GM18867 (cell line): ENCODE data around the gene DEFB118.
"Not testable (repeated sequence)": the region's sequence is repeated elsewhere in the genome, so short reads cannot be mapped to it uniquely, and the experiment has no call there.

Experiments used
- ATAC-seq: cut with Tn5 transposase; IDR thresholded peaks from one replicate; pipeline ENCODE4 v1.9.1; 2021; ENCODE audit warnings: mild to moderate bottlenecking, moderate library complexity; ENCODE audit not compliant: unreplicated experiment

Gene DEFB118, protein sequence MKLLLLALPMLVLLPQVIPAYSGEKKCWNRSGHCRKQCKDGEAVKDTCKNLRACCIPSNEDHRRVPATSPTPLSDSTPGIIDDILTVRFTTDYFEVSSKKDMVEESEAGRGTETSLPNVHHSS

DNA sequence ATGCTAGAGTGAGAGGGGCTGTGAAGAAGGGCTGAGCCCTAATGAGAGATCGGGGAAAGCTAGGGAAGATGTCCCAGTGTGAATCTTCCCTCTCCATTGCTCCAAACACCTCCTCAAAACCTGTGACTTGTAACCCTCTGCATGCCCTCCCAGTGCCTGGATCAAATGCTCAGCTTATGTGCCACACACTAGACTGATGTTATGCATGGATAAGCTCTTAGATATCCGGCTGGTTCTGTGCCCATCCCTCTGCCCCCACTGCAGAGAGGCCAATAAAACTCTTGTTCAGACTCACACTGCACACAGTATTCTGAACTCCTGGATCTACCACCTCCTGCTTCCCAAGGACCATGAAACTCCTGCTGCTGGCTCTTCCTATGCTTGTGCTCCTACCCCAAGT, at the start of gene DEFB118:
Gene DEFB118 (plus strand): TSS at position 301 of the 400 bp plus-strand sequence. CDS start 50 bp downstream, at position 351.
- no peak for ATAC-seq

DNA sequence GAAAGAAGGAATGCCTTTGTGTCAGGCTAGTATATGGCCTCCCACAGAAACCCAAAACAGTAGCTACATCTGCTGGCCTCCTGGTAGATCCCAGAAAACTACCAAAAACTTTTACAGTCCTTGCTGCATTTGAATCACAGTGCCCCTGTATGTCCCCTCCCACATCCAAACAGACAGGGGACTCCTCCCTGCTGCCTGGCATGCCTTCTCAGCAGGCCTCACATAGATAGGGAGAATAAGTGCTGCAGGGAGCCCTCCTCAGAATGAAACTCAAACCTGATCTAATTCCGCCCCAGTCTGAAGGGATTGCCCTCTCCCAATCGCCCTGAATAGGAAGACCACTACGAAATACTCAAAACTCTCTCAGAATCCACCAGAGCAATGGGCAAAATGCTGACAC, 45.9 kb upstream of the DEFB118 start:
- ATAC-seq, result no peak

DNA sequence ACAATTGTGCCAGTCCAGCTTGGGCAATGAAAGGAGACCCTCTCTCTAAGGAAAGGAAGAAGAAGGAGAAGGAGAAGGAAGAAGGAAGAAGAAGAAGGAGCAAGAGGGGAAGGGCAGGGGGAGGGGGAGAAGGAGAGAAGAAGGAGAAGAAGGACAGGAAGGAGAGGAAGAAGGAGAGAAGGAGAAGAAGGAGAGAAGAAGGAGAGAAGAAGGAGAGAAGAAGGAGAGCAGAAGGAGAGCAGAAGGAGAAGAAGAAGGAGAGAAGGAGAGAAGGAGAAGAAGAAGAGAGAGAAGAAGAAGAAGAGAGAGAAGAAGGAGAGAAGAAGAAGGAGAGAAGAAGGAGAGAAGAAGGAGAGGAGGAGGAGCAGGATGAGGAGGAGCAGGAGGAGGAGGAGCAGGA, 37.5 kb upstream of the DEFB118 start:
- no peak for ATAC-seq

DNA sequence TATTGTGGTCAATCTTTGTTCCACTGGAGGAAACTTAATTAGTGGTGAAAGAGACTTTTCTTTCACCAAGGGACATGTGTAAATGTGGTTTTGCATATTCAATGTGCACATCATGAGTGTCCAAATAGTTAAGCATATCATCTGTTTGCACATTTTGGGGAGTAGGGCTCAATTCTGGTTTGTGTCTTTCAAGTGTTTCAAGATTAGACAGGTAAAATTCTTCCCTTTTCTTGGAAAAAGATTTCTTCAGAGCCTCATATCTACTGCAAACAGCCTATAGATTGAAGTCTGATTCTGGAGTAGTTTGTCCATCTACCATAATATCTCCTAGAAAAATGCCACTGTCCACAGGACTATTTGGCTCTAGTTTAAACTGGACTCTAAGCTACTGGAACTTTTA, 26.9 kb upstream of the DEFB118 start:
- ATAC-seq, result no peak

DNA sequence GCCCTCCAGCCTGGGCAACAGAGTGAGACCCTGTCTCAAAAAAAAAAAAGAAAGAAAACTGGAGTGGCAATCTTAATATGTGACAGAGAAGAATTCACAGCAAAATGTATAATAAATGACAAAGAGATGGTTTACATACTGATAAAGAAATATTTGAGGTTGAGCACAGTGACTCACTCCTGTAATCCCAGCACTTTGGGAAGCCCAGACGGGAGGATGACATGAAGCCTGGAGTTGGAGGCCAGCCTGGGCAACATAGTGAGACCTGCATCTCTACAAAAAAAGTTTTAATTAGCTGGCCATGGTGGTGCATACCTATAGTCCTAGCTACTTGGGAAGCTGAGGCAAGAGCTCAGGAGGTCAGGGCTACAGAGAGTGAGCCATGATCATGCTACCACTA, 12.4 kb upstream of the DEFB118 start:
- ATAC-seq, result no peak

DNA sequence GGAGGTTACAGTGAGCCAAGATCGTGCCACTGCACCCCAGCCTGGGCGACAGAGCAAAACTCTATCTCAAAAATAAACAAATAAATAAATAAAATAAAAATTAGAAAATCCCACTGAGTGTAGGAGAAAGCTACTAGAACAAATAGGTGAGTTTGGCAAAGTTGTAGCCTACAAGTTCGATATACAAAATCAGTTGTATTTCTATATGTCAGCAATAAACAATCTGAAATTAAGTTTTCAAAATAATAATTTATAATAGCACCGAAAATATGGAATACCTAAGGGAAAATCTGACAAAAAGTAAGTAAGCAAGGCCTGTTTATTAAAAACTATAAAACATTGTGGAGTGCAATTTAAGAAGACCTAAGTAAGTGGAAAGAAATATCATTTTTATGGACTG, 5.1 kb upstream of the DEFB118 start:
- no peak for ATAC-seq

DNA sequence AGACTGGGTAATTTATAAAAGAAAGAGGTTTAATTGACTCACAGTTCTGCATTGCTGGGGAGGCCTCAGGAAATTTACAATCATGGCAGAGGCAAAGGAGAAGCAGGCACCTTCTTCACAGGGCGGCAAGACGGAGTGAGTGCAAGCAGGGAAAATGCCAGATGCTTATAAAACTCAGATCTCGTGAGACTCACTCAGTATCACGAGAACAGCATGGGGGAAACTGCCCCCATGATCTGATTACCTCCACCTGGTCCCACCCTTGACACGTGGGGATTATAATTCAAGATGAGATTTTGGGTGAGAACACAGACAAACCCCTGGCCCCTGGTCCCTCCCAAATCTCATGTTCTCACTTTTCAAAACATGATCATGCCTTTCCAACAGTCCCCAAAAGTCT, 4.1 kb upstream of the DEFB118 start:
- not testable (repeated sequence) for ATAC-seq

DNA sequence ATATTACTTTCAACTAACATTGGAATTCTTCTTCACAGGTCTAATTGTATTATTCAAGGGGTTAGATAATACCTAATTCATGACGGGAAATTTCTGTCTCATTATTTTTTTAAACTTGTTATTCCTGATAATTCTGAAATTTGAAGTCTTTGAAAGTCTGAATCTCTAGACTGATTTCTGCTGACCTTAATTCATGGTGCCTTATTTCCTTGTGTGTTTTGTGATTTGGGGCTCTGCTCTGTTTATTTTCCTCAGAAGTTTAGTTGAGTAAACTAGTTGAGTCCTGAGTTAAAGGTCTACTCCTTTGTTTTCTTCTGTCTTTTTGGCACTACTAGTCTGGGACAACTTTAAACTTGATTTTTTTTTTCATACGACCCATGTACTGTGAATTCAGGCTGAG, 5.9 kb downstream of the DEFB118 start:
- ATAC-seq, result no peak

DNA sequence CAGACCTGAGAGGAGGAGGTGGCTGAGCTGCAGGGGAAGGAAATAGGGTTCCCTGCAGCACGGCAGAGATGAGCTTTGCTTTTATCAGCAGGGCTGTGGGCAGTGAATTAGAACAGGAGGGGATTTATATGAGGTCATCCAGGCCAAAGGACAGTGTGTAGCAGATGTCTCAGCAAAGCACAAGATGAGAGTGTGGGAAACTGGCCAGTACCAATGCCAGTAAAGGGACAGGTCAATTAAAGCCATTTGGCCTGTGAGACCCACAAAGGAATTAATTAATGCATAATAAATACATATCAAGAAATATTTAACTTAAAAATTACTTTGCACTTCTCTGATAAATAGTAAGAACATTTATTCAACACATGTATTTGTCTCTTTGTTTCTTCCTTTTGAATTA, 22.1 kb downstream of the DEFB118 start, which contains the start of gene DEFB119:
Gene DEFB119 (minus strand): TSS at position 101 of the 400 bp plus-strand sequence. CDS start 107 bp downstream, outside the sequence.
- no peak for ATAC-seq

DNA sequence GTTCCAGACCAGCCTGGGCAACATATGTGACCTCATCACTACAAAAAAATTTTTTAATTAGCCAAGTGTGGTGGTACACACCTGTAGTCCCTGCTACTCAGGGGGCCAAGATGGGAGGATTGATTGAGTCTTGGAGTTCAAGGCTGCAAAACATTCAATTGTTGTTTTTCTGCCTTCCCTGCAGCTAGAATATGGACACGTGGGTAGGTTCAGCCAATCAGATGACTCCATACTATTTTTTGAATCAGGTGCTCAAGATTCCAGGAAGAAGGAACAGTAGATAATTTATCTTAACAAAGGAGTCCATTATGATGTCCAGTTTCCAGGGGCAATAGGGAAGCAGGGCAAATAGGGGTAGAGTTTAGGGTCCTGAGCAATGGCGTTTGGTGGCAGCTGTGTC, 24.4 kb downstream of the DEFB118 start:
- no peak for ATAC-seq

DNA sequence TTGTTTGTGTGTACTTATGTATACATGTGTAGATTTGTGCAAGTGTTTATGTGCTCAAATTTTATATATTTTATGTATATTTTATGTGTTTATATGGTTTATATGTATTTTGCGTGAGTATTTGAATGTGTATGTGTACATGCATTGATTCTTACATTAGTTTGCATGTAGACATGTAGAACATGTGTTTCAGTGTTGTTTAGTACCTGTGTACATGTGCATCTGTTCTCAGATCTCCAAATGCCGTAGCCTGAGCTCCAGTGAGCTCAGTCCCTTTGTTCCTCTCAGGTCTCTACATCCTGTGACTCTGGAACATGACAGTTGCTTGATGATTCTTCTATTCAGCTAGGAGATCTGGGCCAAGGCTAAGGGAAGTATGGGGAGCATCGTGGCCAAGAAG, 26.5 kb downstream of the DEFB118 start:
- ATAC-seq, result no peak

DNA sequence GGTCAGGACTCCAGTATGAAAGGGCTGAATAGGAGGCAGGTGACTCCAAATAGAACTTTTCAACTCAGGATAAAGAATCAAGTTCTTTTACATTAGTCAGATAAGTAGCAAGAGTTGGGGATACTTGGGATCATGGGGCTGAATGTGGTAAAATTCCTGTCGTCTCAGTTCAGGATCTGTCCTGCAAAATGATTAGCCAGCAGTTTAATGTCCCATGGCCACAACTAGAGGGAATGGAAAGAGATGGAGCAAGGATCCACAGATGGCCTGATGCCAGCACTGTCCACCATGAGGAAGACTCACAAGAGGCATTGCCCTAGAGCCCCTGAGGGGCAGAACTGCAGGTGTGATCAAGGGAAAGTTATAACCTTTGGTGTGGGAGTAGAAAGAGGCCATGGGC, 35.5 kb downstream of the DEFB118 start:
- ATAC-seq, result no peak

DNA sequence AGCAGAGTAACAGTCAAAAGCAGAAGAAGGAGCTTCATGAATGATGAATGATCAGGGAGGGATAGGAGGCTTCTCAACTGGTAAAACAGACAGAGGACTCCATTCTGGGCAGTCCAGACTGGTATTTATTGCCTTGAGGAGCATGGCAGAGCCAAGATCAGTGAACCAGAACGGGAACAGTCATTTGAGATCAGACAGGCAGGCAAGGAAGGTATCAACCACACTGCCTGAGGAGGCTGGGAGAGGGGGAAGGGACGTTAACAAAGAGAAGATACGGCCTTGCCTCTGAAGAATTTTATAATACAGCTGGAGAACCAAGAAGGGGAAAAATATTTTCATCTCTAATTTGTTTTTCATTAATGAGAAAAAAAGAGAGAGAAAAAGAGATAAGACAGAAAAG, 37.7 kb downstream of the DEFB118 start, which contains the start of gene DEFB121:
Gene DEFB121 (minus strand): TSS at position 101 of the 400 bp plus-strand sequence. CDS start 63 bp downstream, at position 38.
- ATAC-seq, result no peak

DNA sequence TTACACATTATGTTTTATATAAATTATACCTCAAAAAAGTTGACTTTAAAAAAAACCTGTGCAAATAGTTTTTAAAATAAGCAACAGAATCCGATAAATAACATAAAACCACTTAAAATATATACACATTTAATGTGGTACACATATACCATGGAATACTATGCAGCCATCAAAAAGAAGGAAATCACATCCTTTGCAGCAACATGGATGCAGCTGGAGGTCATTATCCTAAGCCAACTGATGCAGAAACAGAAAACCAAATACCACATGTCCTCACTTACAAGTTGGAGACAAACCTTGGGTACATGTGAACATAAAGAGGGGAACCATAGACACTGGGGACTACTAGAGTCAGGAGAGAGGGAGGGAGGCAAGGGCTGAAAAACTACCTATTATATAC, 41.6 kb downstream of the DEFB118 start:
- ATAC-seq, result no peak

DNA sequence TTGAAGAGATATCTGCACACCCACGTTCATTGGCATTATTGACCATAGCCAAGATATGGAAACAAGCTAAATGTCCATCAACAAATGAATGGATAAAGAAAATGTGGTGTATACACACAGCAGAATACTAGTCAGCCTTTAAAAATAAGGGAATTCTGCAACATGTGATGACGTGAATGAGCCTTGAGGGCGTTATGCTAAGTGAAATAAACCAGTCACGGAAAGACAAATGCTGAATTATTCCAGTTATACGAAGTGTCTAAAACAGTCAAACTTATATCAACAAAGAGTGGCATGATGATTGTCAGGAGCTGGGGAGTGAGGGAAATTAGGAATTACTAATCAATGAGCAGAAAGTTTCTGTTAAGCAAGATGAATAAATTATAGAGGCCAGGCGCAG, 46.0 kb downstream of the DEFB118 start:
- no peak for ATAC-seq

DNA sequence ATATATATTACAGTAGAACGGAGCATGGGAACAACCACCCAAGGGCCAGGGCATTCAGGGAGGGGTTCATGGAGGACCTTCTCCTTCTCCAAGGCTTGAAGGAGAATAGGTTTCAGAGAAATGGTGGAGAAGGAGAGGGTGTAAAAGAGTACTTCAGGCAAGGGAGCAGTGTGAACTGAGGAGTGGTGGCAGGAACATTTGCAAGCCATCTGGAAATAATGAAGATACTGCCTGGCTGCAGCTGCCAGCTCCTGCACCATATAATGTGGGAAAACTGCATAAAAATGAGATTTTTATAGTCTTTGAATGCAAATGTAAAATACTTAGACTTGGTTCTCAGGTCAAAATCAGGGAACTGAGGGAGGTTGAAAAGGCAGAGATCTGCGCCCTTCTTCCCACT, 47.3 kb downstream of the DEFB118 start:
- no peak for ATAC-seq

DNA sequence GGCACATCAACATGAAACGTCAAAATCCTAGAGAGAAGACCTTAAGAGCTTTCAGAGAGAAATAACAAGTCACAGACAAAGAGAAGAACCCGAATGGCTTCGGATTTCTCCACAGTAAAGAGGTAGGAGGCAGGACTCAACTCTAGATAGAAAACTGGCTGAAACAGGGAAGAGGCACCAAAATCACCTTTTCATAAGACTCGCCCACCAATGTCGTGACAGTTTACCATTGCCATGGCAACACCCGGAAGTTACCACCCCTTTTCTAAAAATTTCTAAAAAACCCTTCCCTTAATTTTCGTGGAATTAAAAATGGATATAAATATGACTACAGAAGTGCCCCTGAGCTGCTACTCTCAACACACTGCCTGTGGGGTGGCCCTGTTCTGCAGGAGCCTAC, 49.9 kb downstream of the DEFB118 start:
- no peak for ATAC-seq
